ENCODE results near the gene KLF3.

KLF3 gene

GRCh38 chr4:38710053-38710452, 46.1 kb downstream of the KLF3 start:
- ChIA-PET POLR2A (no interaction called here), CTCF (interaction anchor here (1.1 kb wide), 1 partner anchor 9 kb away, joined by 4 read pairs; no protein-coding TSS in a partner anchor)
- TF ChIP-seq CTCF (IDR thresholded peaks at IDR 0.05; ENCODE audit: control extremely low read depth, extremely low read depth, low read depth, missing control alignments): no peak
- peak; percentile 23 for DNase-seq (ENCODE audit: extremely low spot score)

- CTCF ChIA-PET: interaction anchor here (0.9 to 2.8 kb wide), 3 partner anchors 10 to 531 kb away, joined by 3 to 11 read pairs (median 4); no protein-coding TSS in a partner anchor
- POLR2A ChIA-PET: no interaction called here
- no peak for TF ChIP-seq CTCF (IDR thresholded peaks at IDR 0.05; ENCODE audit: control extremely low read depth, extremely low read depth, low read depth, missing control alignments)
- no peak for DNase-seq (ENCODE audit: extremely low spot score)
Observed at GRCh38 chr4:38711066-38711465, 47.1 kb downstream of the KLF3 start.

- DNase-seq (ENCODE audit: extremely low spot score): no peak
- ChIA-PET CTCF (interaction anchor here (0.8 to 2.4 kb wide), 5 partner anchors 13 to 535 kb away, joined by 3 to 6 read pairs (median 3); no protein-coding TSS in a partner anchor), POLR2A (no interaction called here)
- TF ChIP-seq CTCF (IDR thresholded peaks at IDR 0.05; ENCODE audit: control extremely low read depth, extremely low read depth, low read depth, missing control alignments): no peak
Observed at GRCh38 chr4:38715050-38715449, 51.1 kb downstream of the KLF3 start.

GRCh38 chr4:38716256-38716655, 52.3 kb downstream of the KLF3 start:
- ChIA-PET CTCF (interaction anchor here (2.4 kb wide), 1 partner anchor 536 kb away, joined by 6 read pairs; no protein-coding TSS in a partner anchor), POLR2A (no interaction called here)
- TF ChIP-seq CTCF (IDR thresholded peaks at IDR 0.05; ENCODE audit: control extremely low read depth, extremely low read depth, low read depth, missing control alignments): no peak
- DNase-seq (ENCODE audit: extremely low spot score): no peak

GRCh38 chr4:38717604-38718003, 53.6 kb downstream of the KLF3 start:
- CTCF ChIA-PET: no interaction called here
- TF ChIP-seq CTCF (IDR thresholded peaks at IDR 0.05; ENCODE audit: control extremely low read depth, extremely low read depth, low read depth, missing control alignments): no peak
- DNase-seq (ENCODE audit: extremely low spot score): no peak
- POLR2A ChIA-PET: no interaction called here

GRCh38 chr4:38723114-38723513, 59.1 kb downstream of the KLF3 start:
- DNase-seq (ENCODE audit: extremely low spot score): no peak
- ChIA-PET CTCF (interaction anchor here (0.9 to 1.7 kb wide), 3 partner anchors 34 to 544 kb away, joined by 3 to 4 read pairs (median 3); no protein-coding TSS in a partner anchor), POLR2A (no interaction called here)
- no peak for TF ChIP-seq CTCF (IDR thresholded peaks at IDR 0.05; ENCODE audit: control extremely low read depth, extremely low read depth, low read depth, missing control alignments)
